ENCODE data around the gene TFR2. TPM values are rescaled to one million over a fixed set of nuclear protein-coding genes. Genes with fewer than 3 reads are reported as not detected.

The TFR2 gene
- total and polyA plus RNA-seq, 2 of the 13 experiments (the other 11 are each of a cell fraction or from before 2014, with no cell fraction given) = 36.9 to 64.2 TPM

GRCh38 chr7:100673302-100673941 lies 32.1 kb upstream of the TFR2 start, which contains the start of gene GNB2 (continued):
- TF ChIP-seq, protein P1, sequence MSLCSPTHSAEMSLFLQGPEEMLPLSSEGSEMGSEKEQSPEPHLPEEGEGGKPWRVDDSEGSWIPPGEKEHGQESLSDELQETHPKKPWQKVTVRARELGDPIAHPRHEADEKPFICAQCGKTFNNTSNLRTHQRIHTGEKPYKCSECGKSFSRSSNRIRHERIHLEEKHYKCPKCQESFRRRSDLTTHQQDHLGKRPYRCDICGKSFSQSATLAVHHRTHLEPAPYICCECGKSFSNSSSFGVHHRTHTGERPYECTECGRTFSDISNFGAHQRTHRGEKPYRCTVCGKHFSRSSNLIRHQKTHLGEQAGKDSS (CRISPR knock-in tag; IDR thresholded peaks at IDR 0.05; ENCODE audit: borderline replicate concordance, low read depth) = 0 out of 2 replicates have a peak, but pooled peaks have one; percentile 27
- TF ChIP-seq LRRFIP1 (CRISPR knock-in tag; conservative IDR thresholded peaks at IDR 0.05) (no peak), AHR (CRISPR knock-in tag; IDR thresholded peaks at IDR 0.05) (0 out of 2 replicates have a peak, but pooled peaks have one; percentile 33), ZNF572 (CRISPR knock-in tag; IDR thresholded peaks at IDR 0.05) (0 out of 2 replicates have a peak, but pooled peaks have one; percentile 28), RARA (CRISPR knock-in tag; IDR thresholded peaks at IDR 0.05) (peak; percentile 6; the same call in 1 of the 2 replicates), RFX3 (CRISPR knock-in tag; IDR thresholded peaks at IDR 0.05) (no peak), SKIL (CRISPR knock-in tag; IDR thresholded peaks at IDR 0.05; ENCODE audit: borderline replicate concordance) (peak; percentile 68; the same call in 1 of the 2 replicates), ZSCAN29 (CRISPR knock-in tag; conservative IDR thresholded peaks at IDR 0.05) (0 out of 2 replicates have a peak, but pooled peaks have one; percentile 52), RAD51 (IDR thresholded peaks at IDR 0.05; ENCODE audit: borderline replicate concordance) (peak; percentile 99), TBL1XR1 (IDR thresholded peaks at IDR 0.05; ENCODE audit: borderline replicate concordance, low read length, partially characterized antibody) (peak; percentile 60), HOXD1 (CRISPR knock-in tag; IDR thresholded peaks at IDR 0.05) (peak; percentile 34; the same call in 1 of the 2 replicates), TFDP1 (CRISPR knock-in tag; IDR thresholded peaks at IDR 0.05; ENCODE audit: borderline replicate concordance) (peak; percentile 64; the same call in 1 of the 2 replicates), NR2F6 (IDR thresholded peaks at IDR 0.05) (no peak), NR2F6 (CRISPR knock-in tag; IDR thresholded peaks at IDR 0.05) (peak; percentile 36; the same call in 1 of the 2 replicates), IRF2 (CRISPR knock-in tag; IDR thresholded peaks at IDR 0.05) (peak; percentile 75; the same call in 1 of the 2 replicates)
- TF ChIP-seq, protein P2, sequence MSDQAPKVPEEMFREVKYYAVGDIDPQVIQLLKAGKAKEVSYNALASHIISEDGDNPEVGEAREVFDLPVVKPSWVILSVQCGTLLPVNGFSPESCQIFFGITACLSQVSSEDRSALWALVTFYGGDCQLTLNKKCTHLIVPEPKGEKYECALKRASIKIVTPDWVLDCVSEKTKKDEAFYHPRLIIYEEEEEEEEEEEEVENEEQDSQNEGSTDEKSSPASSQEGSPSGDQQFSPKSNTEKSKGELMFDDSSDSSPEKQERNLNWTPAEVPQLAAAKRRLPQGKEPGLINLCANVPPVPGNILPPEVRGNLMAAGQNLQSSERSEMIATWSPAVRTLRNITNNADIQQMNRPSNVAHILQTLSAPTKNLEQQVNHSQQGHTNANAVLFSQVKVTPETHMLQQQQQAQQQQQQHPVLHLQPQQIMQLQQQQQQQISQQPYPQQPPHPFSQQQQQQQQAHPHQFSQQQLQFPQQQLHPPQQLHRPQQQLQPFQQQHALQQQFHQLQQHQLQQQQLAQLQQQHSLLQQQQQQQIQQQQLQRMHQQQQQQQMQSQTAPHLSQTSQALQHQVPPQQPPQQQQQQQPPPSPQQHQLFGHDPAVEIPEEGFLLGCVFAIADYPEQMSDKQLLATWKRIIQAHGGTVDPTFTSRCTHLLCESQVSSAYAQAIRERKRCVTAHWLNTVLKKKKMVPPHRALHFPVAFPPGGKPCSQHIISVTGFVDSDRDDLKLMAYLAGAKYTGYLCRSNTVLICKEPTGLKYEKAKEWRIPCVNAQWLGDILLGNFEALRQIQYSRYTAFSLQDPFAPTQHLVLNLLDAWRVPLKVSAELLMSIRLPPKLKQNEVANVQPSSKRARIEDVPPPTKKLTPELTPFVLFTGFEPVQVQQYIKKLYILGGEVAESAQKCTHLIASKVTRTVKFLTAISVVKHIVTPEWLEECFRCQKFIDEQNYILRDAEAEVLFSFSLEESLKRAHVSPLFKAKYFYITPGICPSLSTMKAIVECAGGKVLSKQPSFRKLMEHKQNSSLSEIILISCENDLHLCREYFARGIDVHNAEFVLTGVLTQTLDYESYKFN (CRISPR knock-in tag; conservative IDR thresholded peaks at IDR 0.05) = peak; percentile 30
- TF ChIP-seq, protein P3, sequence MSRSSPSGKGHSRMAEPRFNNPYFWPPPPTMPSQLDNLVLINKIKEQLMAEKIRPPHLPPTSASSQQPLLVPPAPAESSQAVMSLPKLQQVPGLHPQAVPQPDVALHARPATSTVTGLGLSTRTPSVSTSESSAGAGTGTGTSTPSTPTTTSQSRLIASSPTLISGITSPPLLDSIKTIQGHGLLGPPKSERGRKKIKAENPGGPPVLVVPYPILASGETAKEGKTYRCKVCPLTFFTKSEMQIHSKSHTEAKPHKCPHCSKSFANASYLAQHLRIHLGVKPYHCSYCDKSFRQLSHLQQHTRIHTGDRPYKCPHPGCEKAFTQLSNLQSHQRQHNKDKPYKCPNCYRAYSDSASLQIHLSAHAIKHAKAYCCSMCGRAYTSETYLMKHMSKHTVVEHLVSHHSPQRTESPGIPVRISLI (CRISPR knock-in tag; IDR thresholded peaks at IDR 0.05; ENCODE audit: borderline replicate concordance) = 0 out of 2 replicates have a peak, but pooled peaks have one; percentile 12
